NCI-H748 (cell line): ENCODE data around the gene TARS3.

Experiments used
- DNase-seq: peaks from one replicate; lab custom pipeline; 2025; ENCODE audit not compliant: unreplicated experiment; lab: John Stamatoyannopoulos, UW

TARS3 gene

DNA sequence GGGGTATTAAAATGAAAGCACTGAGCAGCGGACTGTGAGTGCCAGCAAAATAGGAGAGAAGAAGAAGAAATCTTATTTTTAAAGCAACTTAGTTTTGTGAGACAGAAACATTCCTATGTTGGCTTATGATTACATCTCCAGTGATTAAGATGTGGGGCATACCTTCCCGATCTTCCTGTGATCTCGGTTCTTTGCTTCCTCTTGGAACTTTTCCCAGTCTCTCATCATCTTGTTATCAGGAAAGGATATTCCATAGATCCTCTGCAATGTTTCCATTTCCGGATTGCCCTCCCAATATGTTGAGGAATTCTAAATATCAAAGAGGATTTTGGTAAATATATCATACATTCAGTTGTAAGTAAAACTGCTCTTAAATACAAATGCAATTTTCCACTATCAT is 22.2 kb downstream of the TARS3 start:
- no peak for DNase-seq

- DNase-seq, result no peak
Observed at GRCh38 chr15:101698314-101698713, 26.0 kb downstream of the TARS3 start.

DNA sequence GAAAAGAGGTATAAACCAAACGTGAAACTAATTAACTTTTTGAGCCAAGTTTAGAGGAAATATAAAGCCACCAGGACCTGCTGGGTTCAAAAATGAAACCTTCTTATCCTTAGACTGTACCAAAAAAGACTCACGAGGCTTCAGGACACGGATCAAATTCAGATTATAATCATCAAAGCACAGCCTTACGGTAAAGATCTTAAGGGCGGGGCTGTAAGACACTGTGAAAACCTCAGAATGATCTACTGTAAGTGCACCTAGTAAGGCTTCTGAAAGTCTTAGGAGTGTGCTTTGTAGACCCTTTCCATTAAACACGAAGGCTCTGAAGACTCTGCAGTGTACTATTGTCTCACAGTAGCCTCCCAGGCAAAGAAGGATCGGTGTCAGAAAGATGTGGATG is 26.8 kb downstream of the TARS3 start:
- DNase-seq, result no peak

DNA sequence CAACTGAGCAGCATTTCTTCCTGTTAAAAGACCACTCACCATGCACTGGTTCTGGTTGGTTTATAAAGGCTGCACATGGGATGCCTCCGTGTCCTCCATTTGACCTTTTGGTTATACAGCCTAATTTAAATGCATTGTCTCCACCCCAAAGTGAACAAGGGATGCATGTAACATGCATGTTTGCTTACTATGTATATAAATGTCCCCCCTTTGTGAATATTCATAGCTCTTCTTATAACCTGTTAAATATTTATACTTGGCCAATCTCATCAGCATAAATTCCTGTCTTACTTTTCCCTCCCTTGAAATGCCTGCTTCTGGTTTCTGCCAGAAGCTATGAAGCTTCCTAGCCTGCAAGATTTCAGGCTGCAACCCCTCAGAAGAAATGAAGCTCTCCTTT is 27.4 kb downstream of the TARS3 start:
- DNase-seq, result no peak

DNA sequence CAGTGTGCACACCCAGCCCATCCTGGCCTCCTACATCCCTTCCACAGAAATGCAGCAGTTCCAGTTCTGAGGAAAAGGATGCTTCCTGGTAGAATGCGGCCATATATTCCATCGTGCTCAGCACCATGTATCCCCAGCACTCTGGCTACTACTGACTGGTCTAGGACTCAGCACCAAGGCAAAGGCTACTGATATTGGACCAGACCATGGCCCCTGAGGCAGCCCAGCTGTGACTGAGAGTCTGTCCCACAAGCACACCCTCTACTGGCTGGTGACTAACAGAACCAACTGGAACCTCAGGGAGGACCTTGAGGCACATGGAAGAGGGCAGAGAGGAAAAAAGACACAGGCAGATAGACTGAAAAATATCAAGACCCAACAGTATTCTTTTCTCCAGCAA is 30.0 kb downstream of the TARS3 start:
- no peak for DNase-seq

DNA sequence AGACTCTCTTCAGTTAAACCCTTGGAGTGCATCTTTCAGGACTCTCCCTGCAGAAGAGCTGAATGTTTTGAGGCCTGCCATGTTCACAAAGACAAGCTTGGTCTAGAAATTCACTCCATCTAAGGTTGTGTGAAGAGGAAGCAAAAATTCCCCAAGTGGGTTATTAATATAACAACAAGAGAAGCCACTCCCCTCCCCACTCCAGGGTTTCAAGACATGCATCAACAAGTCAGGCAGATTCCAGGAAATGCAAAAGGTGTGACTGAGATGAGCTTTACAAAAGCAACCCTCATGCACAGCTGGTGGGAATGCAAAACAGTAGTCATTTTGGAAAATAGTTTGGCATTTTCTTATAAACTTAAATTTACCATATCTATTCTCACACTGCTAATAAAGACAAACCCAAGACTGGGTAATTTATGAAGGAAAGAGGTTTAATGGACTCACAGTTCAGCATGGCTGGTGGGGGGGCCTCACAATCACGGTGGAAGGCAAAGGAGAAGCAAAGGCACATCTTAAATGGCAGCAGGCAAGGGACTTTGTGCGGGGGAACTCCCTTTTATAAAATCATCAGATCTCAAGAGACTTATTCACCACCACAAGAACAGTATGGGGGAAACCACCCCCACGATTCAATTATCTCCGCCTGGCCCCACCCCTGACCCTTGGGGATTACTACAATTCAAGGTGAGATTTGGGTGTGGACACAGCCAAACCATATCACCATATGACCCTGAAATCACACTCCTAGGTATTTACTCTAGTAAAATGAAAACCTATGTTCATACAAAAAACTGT is 31.3 kb downstream of the TARS3 start:
- DNase-seq, result no peak

GRCh38 chr15:101689901-101690300 is 34.4 kb downstream of the TARS3 start:
- DNase-seq, result no peak

- DNase-seq, result no peak
Observed at GRCh38 chr15:101686718-101687117, 37.6 kb downstream of the TARS3 start.

GRCh38 chr15:101684877-101685276 is 39.4 kb downstream of the TARS3 start:
- DNase-seq, result no peak

DNA sequence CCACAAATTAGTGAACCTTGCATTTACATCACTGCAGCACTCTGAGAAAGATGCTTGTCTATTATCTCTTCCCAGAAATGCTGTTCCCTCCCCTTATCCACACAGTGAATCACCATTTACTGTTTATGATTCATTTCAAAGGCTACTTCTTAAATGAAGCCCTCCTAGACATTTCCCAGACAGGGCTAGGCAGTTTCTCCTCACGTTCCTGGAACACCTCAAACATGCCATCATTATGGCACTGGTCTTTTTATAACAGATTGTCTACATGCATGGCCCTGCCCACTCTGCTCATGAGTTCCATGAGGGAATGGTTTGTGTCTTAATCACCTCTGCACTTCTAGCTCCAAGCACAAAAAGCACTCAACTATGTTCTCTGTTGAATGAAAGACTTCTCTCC is 39.9 kb downstream of the TARS3 start:
- DNase-seq, result no peak

DNA sequence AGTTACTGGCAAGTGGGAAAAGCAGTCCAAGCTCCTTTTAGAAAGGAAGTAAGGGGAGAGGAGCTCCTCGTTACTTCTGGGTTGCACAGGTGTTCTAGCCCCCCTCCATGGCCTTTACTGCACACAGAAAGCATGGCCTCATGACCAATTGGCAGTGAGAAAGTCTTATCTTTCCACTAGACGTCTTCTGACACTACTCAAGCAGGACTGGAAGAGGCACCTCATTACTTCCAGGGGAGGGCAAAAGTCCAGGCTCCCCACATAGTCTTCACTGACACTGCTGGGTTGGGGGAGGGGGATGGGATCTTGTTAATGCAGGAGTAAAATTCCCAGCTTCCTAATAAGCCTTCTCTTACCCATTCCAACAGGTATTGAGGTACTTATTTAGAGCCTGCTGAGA is 44.5 kb downstream of the TARS3 start:
- DNase-seq, result no peak

GRCh38 chr15:101676921-101677329 is 47.3 kb downstream of the TARS3 start:
- DNase-seq, result no peak

- DNase-seq, result no peak
Observed at GRCh38 chr15:101675796-101676582, 48.3 kb downstream of the TARS3 start.

GRCh38 chr15:101675015-101675414 is 49.3 kb downstream of the TARS3 start:
- DNase-seq, result no peak

- no peak for DNase-seq
Observed at GRCh38 chr15:101672298-101672697, 52.0 kb downstream of the TARS3 start.

DNA sequence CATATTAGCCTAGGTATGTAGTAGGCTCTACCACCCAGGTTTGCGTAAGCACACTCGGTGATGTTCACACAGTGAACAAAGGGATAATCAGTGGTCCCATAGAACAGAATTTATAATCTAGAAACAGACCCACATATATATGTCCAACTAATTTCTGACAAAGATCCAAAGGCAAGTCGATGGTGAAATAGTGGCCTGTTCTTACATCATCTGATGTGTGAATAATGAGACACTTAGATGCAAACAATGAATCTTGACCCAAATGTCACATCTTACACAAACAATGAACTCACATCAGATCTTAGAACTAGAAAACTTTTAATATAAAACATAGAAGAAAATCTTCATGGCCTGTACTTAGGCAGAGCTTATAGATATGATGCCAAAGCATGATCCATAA is 54.5 kb downstream of the TARS3 start:
- no peak for DNase-seq

DNA sequence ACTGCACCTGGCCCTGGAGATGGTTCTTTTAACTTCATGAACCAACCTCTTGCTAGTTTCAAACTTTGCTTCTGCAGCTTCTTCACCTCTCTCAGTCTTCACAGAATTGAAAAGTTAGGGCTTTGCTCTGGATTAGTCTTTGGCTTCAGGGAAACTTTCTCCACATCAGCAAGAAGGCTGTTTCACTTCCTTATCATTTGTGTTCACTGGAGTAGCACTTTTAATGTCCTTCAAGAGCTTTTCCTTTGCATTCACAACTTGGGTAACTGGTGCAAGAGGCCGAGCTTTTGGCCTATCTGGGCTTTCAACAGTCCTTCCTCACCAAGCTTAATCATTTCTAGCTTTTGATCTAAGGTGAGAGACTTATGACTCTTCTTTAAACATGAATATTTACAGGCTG is 56.4 kb downstream of the TARS3 start:
- no peak for DNase-seq

- no peak for DNase-seq
Observed at GRCh38 chr15:101664303-101664913, 59.9 kb downstream of the TARS3 start.

DNA sequence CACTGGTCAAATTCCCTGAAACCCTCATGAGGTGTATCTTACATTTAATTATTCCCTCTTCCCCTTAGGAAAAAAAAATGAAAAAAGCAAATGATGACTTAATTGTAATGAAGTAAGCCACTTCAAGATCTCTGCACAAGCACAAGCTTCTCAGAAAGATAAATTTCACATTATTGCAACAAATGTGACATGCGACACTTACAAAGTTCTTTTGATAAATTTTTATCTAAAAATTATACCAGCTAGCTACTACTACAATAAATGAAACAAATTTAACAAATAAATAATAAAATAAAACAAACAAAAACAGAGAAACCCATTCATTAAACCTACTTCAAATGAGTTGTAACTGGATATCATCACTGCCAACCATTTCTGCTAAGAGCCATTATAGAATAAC is 62.1 kb downstream of the TARS3 start:
- DNase-seq, result no peak

GRCh38 chr15:101660005-101660404 is 64.3 kb downstream of the TARS3 start:
- no peak for DNase-seq

- peak; percentile 44 for DNase-seq
Observed at GRCh38 chr15:101657968-101658784, 66.1 kb downstream of the TARS3 start.
